ENCODE data around the gene HS6ST3. TPM values are rescaled to one million over a fixed set of nuclear protein-coding genes. Genes with fewer than 3 reads are reported as not detected.

HS6ST3 gene
- total and polyA plus RNA-seq, 2 of the 13 experiments (the other 11 are each of a cell fraction or from before 2014, with no cell fraction given) = not detected

GRCh38 chr13:96651598-96651997, 561.7 kb downstream of the HS6ST3 start:
- 0% methylated on average over 1 of the region's 1 CpG for WGBS (ENCODE audit: low lambda C conversion rate)
- H3K4me1 ChIP-seq (ENCODE audit: insufficient read depth, low read length) = no peaks in the 10 kb centered on the region
- no peak overlapping the region for H3K4me3 ChIP-seq (replicated peaks in 1 of 3; ENCODE audit: insufficient read depth in 1 of 3, low read depth in 2 of 3, low read length in 3 of 3)
- no TSS peak for BruUV-seq (replicated peaks)
- ATAC-seq (no peak), FAIRE-seq (no peak), DNase-seq (ENCODE audit: low spot score) (no peak)
- TF ChIP-seq MAFG (CRISPR knock-in tag; IDR thresholded peaks at IDR 0.05) = no peak
- no peak for TF ChIP-seq XRCC5 (optimal IDR thresholded peaks at IDR 0.05; ENCODE audit: low read length)
- TF ChIP-seq ZNF512 (CRISPR knock-in tag; IDR thresholded peaks at IDR 0.05) = no peak
- ChIA-PET POLR2A (no interaction called here), CTCF (ENCODE audit: low intra/inter-chr PET ratio, low total read pairs) (no interaction called here)
- H3K36me3 ChIP-seq (replicated peaks in 1 of 2; ENCODE audit: control insufficient read depth in 1 of 2, insufficient read depth in 2 of 2, low read length in 2 of 2) = no peaks in the 10 kb centered on the region
- H3K9me3 ChIP-seq (ENCODE audit: low read length) = peaks cover 5% of the 10 kb centered on the region
- in situ Hi-C loops (cut with HindIII; ENCODE audit: extremely low pct_ligation_motif_present, low pct_unique_long_range_greater_than_20kb) = no loop called here
- H2AFZ ChIP-seq (ENCODE audit: low read length) = no peak overlapping the region
- H4K20me1 ChIP-seq (ENCODE audit: insufficient read depth, low read length) = no peaks in the 10 kb centered on the region
- no peak overlapping the region for H3K4me2 ChIP-seq (ENCODE audit: low read depth, low read length)
- H3K79me2 ChIP-seq (ENCODE audit: insufficient read depth, low read length) = no peaks in the 10 kb centered on the region
- no peak overlapping the region for H3K27ac ChIP-seq (ENCODE audit: extremely low read length, insufficient read depth, low read length)
- intact Hi-C loops (cut with micrococcal nuclease; ENCODE audit: unreplicated experiment) = no loop called here
- H3K9ac ChIP-seq (ENCODE audit: insufficient read depth, low read depth, low read length) = no peak overlapping the region
- H3K27me3 ChIP-seq (ENCODE audit: control insufficient read depth in 1 of 2, insufficient read depth in 2 of 2, low read length in 2 of 2) = no peaks in the 10 kb centered on the region

GRCh38 chr13:96652506-96652905, 562.6 kb downstream of the HS6ST3 start:
- no peaks in the 10 kb centered on the region for H3K36me3 ChIP-seq (replicated peaks in 1 of 2; ENCODE audit: control insufficient read depth in 1 of 2, insufficient read depth in 2 of 2, low read length in 2 of 2)
- in situ Hi-C loops (cut with HindIII; ENCODE audit: extremely low pct_ligation_motif_present, low pct_unique_long_range_greater_than_20kb) (no loop called here), intact Hi-C loops (cut with micrococcal nuclease; ENCODE audit: unreplicated experiment) (no loop called here)
- no peak overlapping the region for H3K4me3 ChIP-seq (replicated peaks in 1 of 3; ENCODE audit: insufficient read depth in 1 of 3, low read depth in 2 of 3, low read length in 3 of 3)
- no peaks in the 10 kb centered on the region; the same call in 1 of the 2 replicates for H3K9me3 ChIP-seq (ENCODE audit: low read length)
- no peaks in the 10 kb centered on the region for H3K4me1 ChIP-seq (ENCODE audit: insufficient read depth, low read length)
- H3K4me2 ChIP-seq (ENCODE audit: low read depth, low read length) = no peak overlapping the region
- no peak overlapping the region for H2AFZ ChIP-seq (ENCODE audit: low read length)
- FAIRE-seq (no peak), ATAC-seq (no peak), DNase-seq (ENCODE audit: low spot score) (no peak)
- no peak overlapping the region for H3K9ac ChIP-seq (ENCODE audit: insufficient read depth, low read depth, low read length)
- H4K20me1 ChIP-seq (ENCODE audit: insufficient read depth, low read length) = no peaks in the 10 kb centered on the region
- H3K79me2 ChIP-seq (ENCODE audit: insufficient read depth, low read length) = no peaks in the 10 kb centered on the region
- no peaks in the 10 kb centered on the region for H3K27me3 ChIP-seq (ENCODE audit: control insufficient read depth in 1 of 2, insufficient read depth in 2 of 2, low read length in 2 of 2)
- ChIA-PET POLR2A (no interaction called here), CTCF (ENCODE audit: low intra/inter-chr PET ratio, low total read pairs) (no interaction called here)
- H3K27ac ChIP-seq (ENCODE audit: extremely low read length, insufficient read depth, low read length) = no peak overlapping the region
- no TSS peak for BruUV-seq (replicated peaks)
- TF ChIP-seq REST (IDR thresholded peaks at IDR 0.05; ENCODE audit: borderline replicate concordance in 1 of 2, low read depth in 1 of 2, low read length in 2 of 2) (no peak), ZNF10 (CRISPR knock-in tag; IDR thresholded peaks at IDR 0.05; ENCODE audit: borderline replicate concordance, low read depth) (no peak)
